HG03558 (cell line): Measurements from ENCODE around the gene TOMT.

Experiments
- ATAC-seq: cut with Tn5 transposase; IDR thresholded peaks from one replicate; pipeline ENCODE4 v1.9.1; 2021; ENCODE audit warnings: moderate number of reproducible peaks; ENCODE audit not compliant: unreplicated experiment; ENCODE audit errors: extremely low read depth

TOMT gene

GRCh38 chr11:72155751-72156150 is 50.0 kb downstream of the TOMT start:
- ATAC-seq = no peak

- no peak for ATAC-seq
Measured at GRCh38 chr11:72157131-72157530, 51.4 kb downstream of the TOMT start.
